A549 (cell line): ENCODE data around the gene SAMD3. TPM values are rescaled to one million over a fixed set of nuclear protein-coding genes. Genes with fewer than 3 reads are reported as not detected.
"Not testable (repeated sequence)": the region's sequence is repeated elsewhere in the genome, so short reads cannot be mapped to it uniquely, and the experiment has no call there.

Experiments
- ATAC-seq, 2 experiments: fragments of 200-7000 bp in 1 of 2; fragments of >200 bp in 1 of 2; cut with Nextera tagmentation in 1 of 2; cut with Tn5 transposase in 1 of 2; 3 replicates each; pipeline versions ENCODE4 v1.8.0 to v1.9.1; 2018 to 2020; ENCODE audit warnings: mild to moderate bottlenecking in 1 of 2, moderate library complexity in 1 of 2
- CTCF ChIA-PET: fragments of 300-600 bp; sonication (Branson Sonifier 250); formaldehyde crosslinking; extraction: SDS; loops from one replicate; lab custom pipeline; 2021; ENCODE audit warnings: antibody characterized with exemption, inconsistent platforms; lab: Yijun Ruan, JAX
- POLR2A ChIA-PET: fragments of 350-600 bp; formaldehyde crosslinking; extraction: SDS; loops from one replicate; lab custom pipeline; 2021; ENCODE audit warnings: antibody characterized with exemption, inconsistent platforms; lab: Yijun Ruan, JAX
- DNase-seq, 2 experiments: peaks; one replicate each; pipeline versions ENCODE4 v3.0.0 to v3.0.0-alpha.2; 2011 to 2016; ENCODE audit warnings: low read depth in 1 of 2, low spot score in 1 of 2
- FAIRE-seq: peaks from 2 replicates; lab custom pipeline; 2011; peaks lifted over from hg19 to GRCh38; lab: Jason Lieb, UNC
- H3K27ac ChIP-seq, 2 experiments: fragments of >200 bp; sonication (Bioruptor Twin); formaldehyde crosslinking; 3 replicates each; pipeline ENCODE4 v1.5.1; 2016 to 2017
- H3K4me1 ChIP-seq: fragments of >200 bp; sonication (Bioruptor Twin); formaldehyde crosslinking; 3 replicates; pipeline ENCODE4 v1.6.1; 2016
- H3K4me2 ChIP-seq: fragments of >200 bp; sonication (Bioruptor Twin); formaldehyde crosslinking; 3 replicates; pipeline ENCODE4 v1.6.1; 2016
- H3K4me3 ChIP-seq: fragments of >200 bp; sonication (Bioruptor Twin); formaldehyde crosslinking; 3 replicates; pipeline ENCODE4 v1.5.1; 2016
- H3K9me3 ChIP-seq: fragments of >200 bp; sonication (Bioruptor Twin); formaldehyde crosslinking; 3 replicates; pipeline ENCODE4 v1.6.1; 2016
- FOSB ChIP-seq: fragments of 250-450 bp; sonication (Bioruptor Pico); IDR thresholded peaks from 2 replicates; pipeline ENCODE4 v1.5.0; 2020; ENCODE audit warnings: mild to moderate bottlenecking, moderate library complexity
- FOSL2 ChIP-seq, 2 experiments: fragments of 450-650 bp in 1 of 2; fragments of >200 bp in 1 of 2; sonication (Bioruptor Twin) in 1 of 2; formaldehyde crosslinking; IDR thresholded peaks; 2 replicates each; pipeline versions ENCODE4 v1.5.0 to v1.6.1; 2016 to 2020; ENCODE audit warnings: mild to moderate bottlenecking in 1 of 2, moderate library complexity in 1 of 2
- JUN ChIP-seq, 2 experiments: fragments of >200 bp; sonication (Bioruptor Twin); formaldehyde crosslinking; IDR thresholded peaks; 2 replicates in 1 of 2; 3 replicates in 1 of 2; pipeline ENCODE4 v1.6.1; 2016 to 2017
- MAZ ChIP-seq: fragments of 150-350 bp; IDR thresholded peaks from 2 replicates; pipeline ENCODE4 v1.6.1; 2014; ENCODE audit warnings: antibody characterized with exemption, low read depth, low read length, borderline replicate concordance
- NR3C1 ChIP-seq: fragments of >200 bp; sonication (Bioruptor Twin); formaldehyde crosslinking; IDR thresholded peaks from 3 replicates; pipeline ENCODE4 v1.6.1; 2017
- POLR2A ChIP-seq: IDR thresholded peaks from 2 replicates; pipeline ENCODE4 v1.6.1; 2012; ENCODE audit warnings: mild to moderate bottlenecking, low read length
- RFX5 ChIP-seq: fragments of 450-650 bp; IDR thresholded peaks from 2 replicates; pipeline ENCODE4 v1.7.1; 2014; ENCODE audit warnings: antibody characterized with exemption, mild to moderate bottlenecking, moderate library complexity
- WGBS: methylation state at CpG from one replicate; pipeline ENCODE4 v1.1.6; 2017; ENCODE audit errors: missing lambda C conversion rate; 5-methylcytosine and 5-hydroxymethylcytosine counted together
- polyA plus RNA-seq, 4 experiments: library from polyadenylated mRNA; depleted of rRNA in 3 of 4; stranded (reverse); fragments of >200 nt; fragmentation: RNase III in 1 of 4; extraction: RNeasy Plus Mini Kit Qiagen cat#74134 plus additional on column Dnase treatment in 1 of 4; gene quantifications; 2 replicates in 3 of 4; 3 replicates in 1 of 4; pipeline ENCODE4 v1.2.3, GENCODE V29; 2011 to 2017
- TF ChIP-seq, protein P1 (sequence below): fragments of >200 bp; sonication (Bioruptor Twin); formaldehyde crosslinking; IDR thresholded peaks from 3 replicates; pipeline ENCODE4 v1.5.1; 2016
- TF ChIP-seq, protein P2 (sequence below): fragments of 250-450 bp; sonication (Bioruptor Pico); IDR thresholded peaks from 2 replicates; pipeline ENCODE4 v1.5.0; 2020; ENCODE audit warnings: low read depth, mild to moderate bottlenecking, moderate library complexity
- TF ChIP-seq, protein P3 (sequence below): fragments of >200 bp; sonication (Bioruptor Twin); formaldehyde crosslinking; IDR thresholded peaks from 2 replicates; pipeline ENCODE4 v1.6.1; 2016

Gene SAMD3
- polyA plus RNA-seq, 2 of the 4 experiments (the other 2 are of a cell fraction), result not detected

DNA sequence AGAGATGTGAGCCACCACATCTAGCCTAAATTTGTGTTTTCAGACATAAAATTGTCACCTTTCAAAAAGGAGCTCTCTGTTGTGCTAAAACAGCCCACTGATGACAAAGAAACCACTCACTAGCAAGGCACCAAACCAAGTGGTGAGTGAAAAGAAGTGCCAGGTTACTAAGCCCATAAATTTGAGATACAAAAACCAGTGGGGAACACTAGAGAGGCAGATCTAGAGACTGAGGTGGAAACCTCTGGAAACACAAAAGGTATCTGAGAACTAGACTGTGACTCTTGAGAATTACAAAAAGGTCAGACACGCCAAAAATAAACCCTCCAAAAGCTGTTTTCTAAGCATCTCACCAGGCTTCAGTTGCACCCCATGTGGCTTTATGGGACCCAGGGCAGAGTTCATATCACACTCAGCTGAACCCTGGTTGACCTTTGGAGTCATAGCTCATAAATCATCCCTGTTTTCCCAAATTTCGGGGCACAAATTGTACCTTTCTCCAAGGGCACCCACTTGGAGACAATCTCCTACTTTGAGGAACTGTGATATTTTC lies 24.2 kb downstream of the SAMD3 start:
- ChIA-PET POLR2A (no interaction called here), CTCF (no interaction called here)
- ATAC-seq, result no peak
- no peak for DNase-seq
- no peak for FAIRE-seq
- Histone ChIP-seq H3K9me3 (no peaks in the 10 kb centered on the region), H3K4me2 (no peak overlapping the region), H3K4me1 (no peaks in the 10 kb centered on the region), H3K27ac (no peak overlapping the region)
- WGBS, result 5% methylated on average over 2 of the region's 2 CpGs
- TF ChIP-seq POLR2A (no peak), FOSB (CRISPR knock-in tag) (no peak), RFX5 (no peak), MAZ (no peak)
- TF ChIP-seq, protein P1, sequence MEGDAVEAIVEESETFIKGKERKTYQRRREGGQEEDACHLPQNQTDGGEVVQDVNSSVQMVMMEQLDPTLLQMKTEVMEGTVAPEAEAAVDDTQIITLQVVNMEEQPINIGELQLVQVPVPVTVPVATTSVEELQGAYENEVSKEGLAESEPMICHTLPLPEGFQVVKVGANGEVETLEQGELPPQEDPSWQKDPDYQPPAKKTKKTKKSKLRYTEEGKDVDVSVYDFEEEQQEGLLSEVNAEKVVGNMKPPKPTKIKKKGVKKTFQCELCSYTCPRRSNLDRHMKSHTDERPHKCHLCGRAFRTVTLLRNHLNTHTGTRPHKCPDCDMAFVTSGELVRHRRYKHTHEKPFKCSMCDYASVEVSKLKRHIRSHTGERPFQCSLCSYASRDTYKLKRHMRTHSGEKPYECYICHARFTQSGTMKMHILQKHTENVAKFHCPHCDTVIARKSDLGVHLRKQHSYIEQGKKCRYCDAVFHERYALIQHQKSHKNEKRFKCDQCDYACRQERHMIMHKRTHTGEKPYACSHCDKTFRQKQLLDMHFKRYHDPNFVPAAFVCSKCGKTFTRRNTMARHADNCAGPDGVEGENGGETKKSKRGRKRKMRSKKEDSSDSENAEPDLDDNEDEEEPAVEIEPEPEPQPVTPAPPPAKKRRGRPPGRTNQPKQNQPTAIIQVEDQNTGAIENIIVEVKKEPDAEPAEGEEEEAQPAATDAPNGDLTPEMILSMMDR, result no peak
- TF ChIP-seq, all 56 proteins: peak for 0
- no peak overlapping the region for H3K4me3 ChIP-seq

DNA sequence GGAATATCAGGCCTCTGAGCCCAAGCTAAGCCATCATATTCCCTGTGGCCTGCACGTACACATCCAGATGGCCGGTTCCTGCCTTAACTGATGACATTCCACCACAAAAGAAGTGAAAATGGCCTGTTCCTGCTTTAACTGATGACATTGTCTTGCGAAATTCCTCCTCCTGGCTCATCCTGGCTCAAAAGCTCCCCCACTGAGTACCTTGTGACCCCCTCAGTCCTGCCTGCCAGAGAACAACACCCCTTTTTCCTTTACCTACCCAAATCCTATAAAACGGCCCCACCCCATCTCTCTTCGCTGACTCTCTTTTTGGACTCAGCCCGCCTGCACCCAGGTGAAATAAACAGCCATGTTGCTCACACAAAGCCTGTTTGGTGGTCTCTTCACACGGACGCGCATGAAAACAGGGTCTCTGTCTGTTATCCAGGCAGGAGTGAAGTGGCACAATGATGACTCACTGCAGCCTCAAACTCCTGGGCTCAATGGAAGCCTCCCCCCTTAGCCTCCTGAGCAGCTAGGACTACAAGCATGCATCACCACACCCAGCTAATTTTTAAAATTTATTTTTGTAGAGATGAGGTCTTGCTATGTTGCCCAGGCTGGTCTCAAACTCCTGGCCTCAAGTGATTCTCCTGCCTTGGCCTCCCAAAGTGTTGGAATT lies 24.8 kb downstream of the SAMD3 start:
- FAIRE-seq, H3K9me3 ChIP-seq, CTCF ChIA-PET, H3K27ac ChIP-seq, ATAC-seq, DNase-seq, H3K4me1 ChIP-seq, H3K4me2 ChIP-seq, H3K4me3 ChIP-seq, POLR2A ChIA-PET: not testable (repeated sequence)
- WGBS, result 56% methylated on average over 9 of the region's 9 CpGs

DNA sequence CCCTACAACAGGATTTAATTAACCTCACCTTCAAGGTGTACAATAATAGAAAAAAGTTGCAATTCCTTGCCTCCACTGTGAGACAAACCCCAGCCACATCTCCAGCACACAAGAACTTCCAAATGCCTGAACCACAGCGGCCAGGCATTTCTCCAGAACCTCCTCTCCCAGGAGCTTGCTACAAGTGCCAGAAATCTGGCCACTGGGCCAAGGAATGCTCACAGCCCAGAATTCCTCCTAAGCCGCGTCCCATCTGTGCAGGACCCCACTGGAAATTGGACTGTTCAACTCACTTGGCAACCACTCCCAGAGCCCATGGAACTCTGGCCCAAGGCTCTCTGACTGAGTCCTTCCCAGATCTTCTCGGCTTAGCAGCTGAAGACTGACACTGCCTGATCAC lies 28.3 kb downstream of the SAMD3 start:
- H3K27ac ChIP-seq, POLR2A ChIA-PET, CTCF ChIA-PET, H3K4me1 ChIP-seq, FAIRE-seq, H3K4me3 ChIP-seq, H3K9me3 ChIP-seq, ATAC-seq, DNase-seq, H3K4me2 ChIP-seq: not testable (repeated sequence)
- WGBS, result 61% methylated on average over 3 of the region's 4 CpGs

DNA sequence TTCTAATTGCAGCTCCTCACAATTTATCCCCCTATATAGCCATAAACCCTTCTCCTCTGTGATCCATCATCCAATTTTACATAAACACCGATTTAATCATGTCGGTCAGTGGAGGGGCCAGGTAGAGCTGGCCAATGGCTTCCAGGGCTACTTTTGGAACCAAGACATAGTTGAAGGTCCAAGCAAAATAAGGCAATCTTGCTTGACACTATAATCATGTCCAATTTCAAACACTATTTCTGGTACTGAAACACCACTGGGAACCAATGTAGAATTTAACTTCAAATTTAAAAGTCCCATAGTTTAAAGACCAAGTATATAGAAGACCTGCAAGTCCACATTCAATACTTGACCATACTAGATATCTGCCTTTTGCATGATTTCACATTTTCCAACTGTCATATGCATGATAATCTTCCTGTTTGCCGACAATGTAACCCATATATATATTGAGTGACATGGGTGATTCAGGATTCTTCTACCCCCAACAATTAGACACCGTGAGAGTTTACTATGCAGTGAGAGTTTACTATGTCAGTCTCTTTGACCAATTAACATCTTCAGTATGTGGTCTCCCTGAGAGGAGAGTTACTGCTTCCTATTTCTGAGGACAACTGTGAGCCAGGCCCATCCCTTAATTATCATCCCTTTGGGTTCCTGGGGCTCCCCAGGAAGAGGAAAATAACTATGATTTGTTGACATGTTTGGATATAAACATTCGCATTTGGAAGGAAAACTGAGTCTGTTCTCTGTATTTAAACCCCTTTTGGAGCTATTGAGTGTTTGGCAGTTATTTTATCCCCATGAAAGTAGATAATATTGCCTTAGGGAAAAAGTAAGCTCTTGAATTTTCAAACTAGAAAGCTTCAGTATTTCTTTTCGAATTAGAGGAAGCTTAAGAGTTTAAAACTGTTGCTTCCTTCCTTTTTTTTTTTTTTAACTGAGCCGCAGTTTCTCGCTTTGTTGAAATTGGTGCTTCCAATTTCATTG lies 31.8 kb downstream of the SAMD3 start:
- FAIRE-seq (no peak), ATAC-seq (no peak), DNase-seq (no peak)
- TF ChIP-seq, protein P2, sequence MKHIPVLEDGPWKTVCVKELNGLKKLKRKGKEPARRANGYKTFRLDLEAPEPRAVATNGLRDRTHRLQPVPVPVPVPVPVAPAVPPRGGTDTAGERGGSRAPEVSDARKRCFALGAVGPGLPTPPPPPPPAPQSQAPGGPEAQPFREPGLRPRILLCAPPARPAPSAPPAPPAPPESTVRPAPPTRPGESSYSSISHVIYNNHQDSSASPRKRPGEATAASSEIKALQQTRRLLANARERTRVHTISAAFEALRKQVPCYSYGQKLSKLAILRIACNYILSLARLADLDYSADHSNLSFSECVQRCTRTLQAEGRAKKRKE (CRISPR knock-in tag), result no peak
- TF ChIP-seq, protein P3, sequence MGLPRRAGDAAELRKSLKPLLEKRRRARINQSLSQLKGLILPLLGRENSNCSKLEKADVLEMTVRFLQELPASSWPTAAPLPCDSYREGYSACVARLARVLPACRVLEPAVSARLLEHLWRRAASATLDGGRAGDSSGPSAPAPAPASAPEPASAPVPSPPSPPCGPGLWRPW, result no peak
- TF ChIP-seq NR3C1 (no peak), FOSL2 (IDR thresholded peaks at IDR 0.05) (no peak), FOSL2 (CRISPR knock-in tag; IDR thresholded peaks at IDR 0.05) (no peak), JUN (IDR thresholded peaks at IDR 0.05) (no peak), FOSB (CRISPR knock-in tag) (no peak)
- no peaks in the 10 kb centered on the region for H3K9me3 ChIP-seq
- POLR2A ChIA-PET, result no interaction called here
- H3K4me2 ChIP-seq, result no peak overlapping the region
- WGBS, result 56% methylated on average over 8 of the region's 8 CpGs
- H3K4me3 ChIP-seq, result no peak overlapping the region
- H3K4me1 ChIP-seq, result no peaks in the 10 kb centered on the region
- no peak overlapping the region for H3K27ac ChIP-seq
- CTCF ChIA-PET, result no interaction called here
